CD4-positive, alpha-beta T cell treated with Interleukin-10 for 1 hour (primary cell): ENCODE results near the gene ZBTB7C.
"Not testable (repeated sequence)": the region's sequence is repeated elsewhere in the genome, so short reads cannot be mapped to it uniquely, and the experiment has no call there.

Experiments used
- DNase-seq: peaks from one replicate; pipeline ENCODE4 v3.0.0-alpha.2; 2020

The ZBTB7C gene

GRCh38 chr18:48293954-48294898, 115.0 kb downstream of the ZBTB7C start:
- no peak for DNase-seq

- no peak for DNase-seq
These were observed 116.3 kb downstream of the ZBTB7C start for GRCh38 chr18:48292782-48293424.

- no peak for DNase-seq
These were observed 117.0 kb downstream of the ZBTB7C start for GRCh38 chr18:48292229-48292628.

GRCh38 chr18:48290162-48290926, 118.8 kb downstream of the ZBTB7C start:
- no peak for DNase-seq

GRCh38 chr18:48284743-48285142, 124.4 kb downstream of the ZBTB7C start:
- no peak for DNase-seq

GRCh38 chr18:48284011-48284410, 125.2 kb downstream of the ZBTB7C start:
- DNase-seq: not testable (repeated sequence)

GRCh38 chr18:48281460-48281859, 127.7 kb downstream of the ZBTB7C start:
- not testable (repeated sequence) for DNase-seq

- DNase-seq: no peak
These were observed 129.9 kb downstream of the ZBTB7C start for GRCh38 chr18:48279312-48279711.

GRCh38 chr18:48278081-48278480, 131.1 kb downstream of the ZBTB7C start:
- no peak for DNase-seq

GRCh38 chr18:48274301-48274700, 134.9 kb downstream of the ZBTB7C start:
- no peak for DNase-seq

GRCh38 chr18:48270929-48271328, 138.3 kb downstream of the ZBTB7C start:
- no peak for DNase-seq

- DNase-seq: no peak
These were observed 143.9 kb downstream of the ZBTB7C start for GRCh38 chr18:48265328-48265727.

- DNase-seq: no peak
These were observed 145.0 kb downstream of the ZBTB7C start for GRCh38 chr18:48263914-48264902.

GRCh38 chr18:48263192-48263853, 145.9 kb downstream of the ZBTB7C start:
- no peak for DNase-seq

- no peak for DNase-seq
These were observed 148.9 kb downstream of the ZBTB7C start for GRCh38 chr18:48260237-48260636.

GRCh38 chr18:48256848-48257247, 152.3 kb downstream of the ZBTB7C start:
- no peak for DNase-seq

GRCh38 chr18:48254077-48254602, 155.0 kb downstream of the ZBTB7C start:
- no peak for DNase-seq

GRCh38 chr18:48252525-48252924, 156.7 kb downstream of the ZBTB7C start:
- no peak for DNase-seq

GRCh38 chr18:48250918-48251317, 158.3 kb downstream of the ZBTB7C start:
- no peak for DNase-seq

GRCh38 chr18:48250362-48250907, 158.7 kb downstream of the ZBTB7C start:
- no peak for DNase-seq

GRCh38 chr18:48249854-48250253, 159.3 kb downstream of the ZBTB7C start:
- no peak for DNase-seq
